ENCODE results near the gene BLID.

The BLID gene

GRCh38 chr11:122091835-122092234 lies 24.2 kb downstream of the BLID start:
- H3K4me3 ChIP-seq (ENCODE audit: control insufficient read depth, low read depth, low read length): no peak overlapping the region
- DNase-seq (ENCODE audit: low read depth): peak; percentile 46
- TF ChIP-seq, protein P1, sequence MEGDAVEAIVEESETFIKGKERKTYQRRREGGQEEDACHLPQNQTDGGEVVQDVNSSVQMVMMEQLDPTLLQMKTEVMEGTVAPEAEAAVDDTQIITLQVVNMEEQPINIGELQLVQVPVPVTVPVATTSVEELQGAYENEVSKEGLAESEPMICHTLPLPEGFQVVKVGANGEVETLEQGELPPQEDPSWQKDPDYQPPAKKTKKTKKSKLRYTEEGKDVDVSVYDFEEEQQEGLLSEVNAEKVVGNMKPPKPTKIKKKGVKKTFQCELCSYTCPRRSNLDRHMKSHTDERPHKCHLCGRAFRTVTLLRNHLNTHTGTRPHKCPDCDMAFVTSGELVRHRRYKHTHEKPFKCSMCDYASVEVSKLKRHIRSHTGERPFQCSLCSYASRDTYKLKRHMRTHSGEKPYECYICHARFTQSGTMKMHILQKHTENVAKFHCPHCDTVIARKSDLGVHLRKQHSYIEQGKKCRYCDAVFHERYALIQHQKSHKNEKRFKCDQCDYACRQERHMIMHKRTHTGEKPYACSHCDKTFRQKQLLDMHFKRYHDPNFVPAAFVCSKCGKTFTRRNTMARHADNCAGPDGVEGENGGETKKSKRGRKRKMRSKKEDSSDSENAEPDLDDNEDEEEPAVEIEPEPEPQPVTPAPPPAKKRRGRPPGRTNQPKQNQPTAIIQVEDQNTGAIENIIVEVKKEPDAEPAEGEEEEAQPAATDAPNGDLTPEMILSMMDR (conservative IDR thresholded peaks at IDR 0.05; ENCODE audit: control insufficient read depth, insufficient read depth, low read depth, low read length): no peak

GRCh38 chr11:122089111-122089510 lies 26.9 kb downstream of the BLID start:
- no peak overlapping the region for H3K4me3 ChIP-seq (ENCODE audit: control insufficient read depth, low read depth, low read length)
- DNase-seq (ENCODE audit: low read depth): no peak
- TF ChIP-seq, protein P1 (conservative IDR thresholded peaks at IDR 0.05; ENCODE audit: control insufficient read depth, insufficient read depth, low read depth, low read length): no peak

DNA sequence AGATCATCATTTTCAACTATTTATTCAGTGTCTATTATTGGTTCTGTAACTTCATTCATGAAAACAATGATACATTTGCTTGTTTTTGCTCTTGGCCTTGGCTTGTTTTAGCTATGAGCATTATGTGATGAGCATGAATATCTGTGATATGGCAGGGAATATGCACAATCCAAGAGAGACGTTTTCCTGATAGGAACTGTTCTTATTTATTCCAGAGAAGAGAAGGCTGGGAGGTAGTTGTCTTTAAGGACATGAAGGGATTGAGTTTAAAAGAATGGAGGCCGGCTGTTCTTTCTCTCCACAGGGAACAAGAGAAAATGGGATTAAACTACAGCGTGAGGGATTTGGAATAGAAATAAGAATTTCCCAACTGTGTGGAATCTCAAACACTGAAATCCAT lies 30.3 kb downstream of the BLID start:
- peak; percentile 54 for DNase-seq (ENCODE audit: low read depth)
- no peak overlapping the region for H3K4me3 ChIP-seq (ENCODE audit: control insufficient read depth, low read depth, low read length)
- TF ChIP-seq, protein P1 (conservative IDR thresholded peaks at IDR 0.05; ENCODE audit: control insufficient read depth, insufficient read depth, low read depth, low read length): no peak

DNA sequence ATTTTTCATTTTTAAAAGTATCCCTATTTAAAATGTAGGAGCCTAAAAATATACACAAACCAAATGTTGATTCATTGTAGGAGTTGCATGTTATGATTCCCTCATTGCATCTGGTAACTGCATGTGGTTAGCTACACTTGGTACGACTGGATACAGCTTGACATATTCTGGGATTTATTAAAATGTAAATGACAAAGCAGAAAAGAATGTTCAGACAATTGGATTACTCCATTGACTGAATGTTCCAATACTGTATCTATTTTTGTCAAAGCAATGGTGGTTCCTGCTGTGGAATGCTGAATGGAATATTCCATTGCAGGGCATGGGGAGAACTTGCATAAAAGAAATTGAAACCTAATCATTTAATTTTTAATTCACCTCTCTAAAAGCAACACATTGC lies 30.8 kb downstream of the BLID start:
- no peak overlapping the region for H3K4me3 ChIP-seq (ENCODE audit: control insufficient read depth, low read depth, low read length)
- DNase-seq (ENCODE audit: low read depth): peak; percentile 97
- TF ChIP-seq, protein P1 (conservative IDR thresholded peaks at IDR 0.05; ENCODE audit: control insufficient read depth, insufficient read depth, low read depth, low read length): no peak

DNA sequence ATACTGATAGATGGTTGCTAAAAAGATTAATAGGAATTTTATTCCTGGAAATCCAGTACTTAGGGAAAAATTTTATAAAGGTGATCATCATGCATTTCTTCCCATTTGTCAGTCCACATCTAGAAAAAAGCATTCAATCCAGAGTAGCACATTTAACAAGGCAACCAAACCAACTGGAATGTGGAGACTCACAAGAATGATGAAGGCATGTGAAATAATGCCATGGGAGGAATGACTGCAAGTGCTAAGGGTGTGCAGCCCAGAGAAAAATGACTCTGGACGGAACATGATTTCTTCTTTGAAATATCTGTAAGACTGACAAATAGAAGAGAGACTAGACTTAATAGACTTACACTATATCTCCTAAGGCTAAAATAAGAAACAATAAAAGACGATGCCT lies 33.8 kb downstream of the BLID start:
- DNase-seq (ENCODE audit: low read depth): no peak
- TF ChIP-seq, protein P1 (conservative IDR thresholded peaks at IDR 0.05; ENCODE audit: control insufficient read depth, insufficient read depth, low read depth, low read length): no peak
- no peak overlapping the region for H3K4me3 ChIP-seq (ENCODE audit: control insufficient read depth, low read depth, low read length)

DNA sequence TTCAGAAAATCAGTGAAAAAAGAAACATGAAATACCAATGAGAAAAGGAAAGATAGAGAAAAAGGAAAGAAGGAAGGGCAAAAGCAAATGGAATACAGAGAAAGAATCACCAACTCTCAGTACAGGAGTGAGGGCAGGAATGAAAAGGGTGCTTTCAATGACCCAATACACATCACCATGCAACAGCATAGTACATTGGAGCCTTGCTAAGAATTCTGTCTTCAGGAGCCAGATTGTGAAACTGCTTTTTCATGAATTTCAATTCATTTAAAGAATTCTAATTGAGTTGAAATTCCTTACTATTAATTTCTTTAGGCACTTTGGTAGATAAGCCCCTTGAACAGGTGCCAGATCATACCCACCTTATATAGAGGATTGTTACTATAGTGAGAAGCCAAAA lies 34.9 kb downstream of the BLID start:
- TF ChIP-seq, protein P1 (conservative IDR thresholded peaks at IDR 0.05; ENCODE audit: control insufficient read depth, insufficient read depth, low read depth, low read length): no peak
- DNase-seq (ENCODE audit: low read depth): no peak
- H3K4me3 ChIP-seq (ENCODE audit: control insufficient read depth, low read depth, low read length): no peak overlapping the region

DNA sequence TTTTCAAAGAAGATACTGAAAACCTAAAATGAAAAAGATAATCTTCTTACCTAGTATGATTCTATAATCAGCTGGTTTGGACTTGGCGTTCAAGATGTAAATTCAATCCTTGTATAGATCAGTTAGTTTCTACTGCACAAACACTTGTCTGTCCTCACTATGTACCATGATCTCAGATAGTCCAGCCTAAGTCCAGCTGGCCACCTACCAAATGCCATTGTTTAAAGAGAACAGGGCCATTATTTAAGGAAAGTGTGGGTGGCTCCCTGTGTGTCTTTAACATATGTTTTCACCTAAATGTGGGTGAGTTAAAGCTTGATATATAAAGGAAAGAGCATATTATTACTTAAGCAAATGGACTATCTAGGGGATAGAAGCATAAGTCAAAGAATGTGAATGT lies 38.6 kb downstream of the BLID start:
- no peak for DNase-seq (ENCODE audit: low read depth)
- H3K4me3 ChIP-seq (ENCODE audit: control insufficient read depth, low read depth, low read length): no peak overlapping the region
- TF ChIP-seq, protein P1 (conservative IDR thresholded peaks at IDR 0.05; ENCODE audit: control insufficient read depth, insufficient read depth, low read depth, low read length): no peak

Measured in fibroblast of mammary gland (primary cell).